Neural crest cell (in vitro differentiated cells): ENCODE data around the gene LRMDA. TPM values are rescaled to one million over a fixed set of nuclear protein-coding genes. Genes with fewer than 3 reads are reported as not detected.

Experiments used
- DNase-seq: peaks from one replicate; pipeline ENCODE4 v3.0.0; 2021; ENCODE audit warnings: low read depth, mixed read lengths, low spot score
- H3K27ac Mint-ChIP-seq: one replicate; pipeline ENCODE4 v1.8.0; 2021; ENCODE audit warnings: mild to moderate bottlenecking, mixed read lengths; ENCODE audit not compliant: unreplicated experiment
- H3K27me3 Mint-ChIP-seq: 2 replicates; pipeline ENCODE4 v1.8.0; 2021; ENCODE audit warnings: low read depth, mild to moderate bottlenecking, mixed read lengths
- H3K36me3 Mint-ChIP-seq: 2 replicates; pipeline ENCODE4 v1.8.0; 2021; ENCODE audit warnings: low read depth, mild to moderate bottlenecking, mixed read lengths
- H3K4me1 Mint-ChIP-seq: 2 replicates; pipeline ENCODE4 v1.8.0; 2021; ENCODE audit warnings: mixed read lengths
- H3K4me3 Mint-ChIP-seq: one replicate; pipeline ENCODE4 v1.8.0; 2021; ENCODE audit warnings: mild to moderate bottlenecking, mixed read lengths
- H3K9me3 Mint-ChIP-seq: 2 replicates; pipeline ENCODE4 v1.8.0; 2021; ENCODE audit warnings: mixed read lengths
- total RNA-seq: library from RNA; stranded (reverse); gene quantifications from 2 replicates; pipeline ENCODE4 v1.2.1, GENCODE V29; 2021
- TF ChIP-seq, protein P1 (sequence below): fragments of 200-600 bp; sonication (generic); conservative IDR thresholded peaks from 2 replicates; pipeline ENCODE4 v1.5.0; 2021; ENCODE audit warnings: antibody characterized with exemption, mild to moderate bottlenecking

The LRMDA gene
- total RNA-seq, 1 donor from 2014 or later = 3.1 TPM

DNA sequence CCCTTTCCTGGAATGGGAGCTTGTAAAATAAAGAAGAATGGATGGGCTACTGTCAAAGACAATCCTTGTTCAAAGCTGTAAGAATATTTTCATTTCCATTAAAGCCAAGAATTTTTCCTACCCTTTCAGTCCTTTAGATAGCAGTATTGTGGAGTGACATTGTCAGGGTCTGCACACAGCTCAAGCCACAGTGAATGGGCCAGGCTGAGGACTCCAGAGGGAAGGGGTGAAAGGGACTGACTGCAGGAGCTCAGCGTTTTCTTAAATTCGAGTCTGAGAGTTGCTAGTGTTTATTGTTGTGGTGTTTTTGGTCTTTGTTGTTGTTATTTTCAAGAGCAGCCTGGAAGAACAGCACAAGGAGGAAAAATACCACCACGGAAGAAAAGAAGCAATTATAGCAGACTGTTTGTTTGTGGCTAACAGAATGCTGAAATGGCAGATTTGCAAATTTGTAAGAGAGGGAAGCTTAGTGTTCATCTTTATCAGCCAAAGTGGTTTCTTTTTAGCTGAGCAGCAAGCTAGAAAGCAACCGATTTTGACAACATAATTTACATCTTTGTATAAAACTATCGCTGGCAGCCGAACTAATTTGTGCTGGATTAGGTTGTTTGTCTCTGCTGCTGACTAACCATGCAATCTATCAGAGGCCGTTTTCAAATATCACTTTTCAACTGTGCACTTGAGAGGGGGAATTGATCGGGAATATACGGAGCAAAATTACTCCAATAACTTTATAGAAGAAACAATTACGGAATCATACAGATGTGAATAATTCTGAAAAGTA is 192.1 kb downstream of the LRMDA start:
- Mint-ChIP-seq H3K4me3 (no peak overlapping the region), H3K9me3 (no peaks in the 10 kb centered on the region), H3K27me3 (no peaks in the 10 kb centered on the region), H3K27ac (no peak overlapping the region), H3K36me3 (no peaks in the 10 kb centered on the region), H3K4me1 (peaks cover 19% of the 10 kb centered on the region)
- no peak for DNase-seq
- TF ChIP-seq, protein P1, sequence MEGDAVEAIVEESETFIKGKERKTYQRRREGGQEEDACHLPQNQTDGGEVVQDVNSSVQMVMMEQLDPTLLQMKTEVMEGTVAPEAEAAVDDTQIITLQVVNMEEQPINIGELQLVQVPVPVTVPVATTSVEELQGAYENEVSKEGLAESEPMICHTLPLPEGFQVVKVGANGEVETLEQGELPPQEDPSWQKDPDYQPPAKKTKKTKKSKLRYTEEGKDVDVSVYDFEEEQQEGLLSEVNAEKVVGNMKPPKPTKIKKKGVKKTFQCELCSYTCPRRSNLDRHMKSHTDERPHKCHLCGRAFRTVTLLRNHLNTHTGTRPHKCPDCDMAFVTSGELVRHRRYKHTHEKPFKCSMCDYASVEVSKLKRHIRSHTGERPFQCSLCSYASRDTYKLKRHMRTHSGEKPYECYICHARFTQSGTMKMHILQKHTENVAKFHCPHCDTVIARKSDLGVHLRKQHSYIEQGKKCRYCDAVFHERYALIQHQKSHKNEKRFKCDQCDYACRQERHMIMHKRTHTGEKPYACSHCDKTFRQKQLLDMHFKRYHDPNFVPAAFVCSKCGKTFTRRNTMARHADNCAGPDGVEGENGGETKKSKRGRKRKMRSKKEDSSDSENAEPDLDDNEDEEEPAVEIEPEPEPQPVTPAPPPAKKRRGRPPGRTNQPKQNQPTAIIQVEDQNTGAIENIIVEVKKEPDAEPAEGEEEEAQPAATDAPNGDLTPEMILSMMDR = no peak

DNA sequence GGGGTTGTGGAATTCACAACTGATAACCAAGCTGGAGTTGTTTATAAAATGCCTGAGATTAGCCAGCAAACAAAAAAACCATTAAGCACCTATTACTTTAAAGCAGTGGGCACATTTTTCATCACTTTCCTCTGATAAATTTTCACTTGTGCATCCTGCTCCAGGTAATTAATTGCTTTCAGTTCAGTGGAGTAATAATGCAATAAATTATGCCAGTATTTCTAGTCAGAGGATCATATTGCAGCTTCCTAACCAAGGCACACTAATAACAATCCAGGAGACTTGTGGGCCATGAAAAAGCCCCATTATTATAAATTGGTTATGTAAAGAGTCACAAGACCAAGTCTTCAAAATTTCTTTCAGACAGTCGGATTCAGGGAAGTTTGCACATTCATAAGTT is 193.2 kb downstream of the LRMDA start:
- no peak overlapping the region for H3K4me3 Mint-ChIP-seq
- no peak overlapping the region for H3K27ac Mint-ChIP-seq
- no peak for DNase-seq
- H3K27me3 Mint-ChIP-seq = no peaks in the 10 kb centered on the region
- TF ChIP-seq, protein P1 = no peak
- no peaks in the 10 kb centered on the region for H3K36me3 Mint-ChIP-seq
- no peaks in the 10 kb centered on the region for H3K9me3 Mint-ChIP-seq
- H3K4me1 Mint-ChIP-seq = peaks cover 19% of the 10 kb centered on the region

DNA sequence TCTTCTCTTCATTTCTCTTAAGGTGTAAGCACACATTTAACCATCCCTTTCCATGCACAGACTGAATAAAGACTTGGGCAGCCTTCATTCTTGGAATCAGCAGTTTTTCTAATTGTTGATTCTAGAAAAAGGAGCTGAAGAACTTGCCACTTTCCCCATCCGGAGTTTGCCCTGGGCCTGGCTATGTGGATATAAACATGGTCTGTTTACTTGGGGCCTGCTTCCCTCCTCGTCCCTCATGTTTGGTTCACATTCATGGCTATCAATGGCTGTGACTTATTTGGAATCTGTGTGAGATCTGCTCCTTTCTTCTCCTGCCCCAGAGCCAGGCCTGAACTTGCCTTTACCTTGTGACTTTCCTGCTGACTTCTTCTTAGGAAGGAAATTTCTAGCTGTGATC is 199.3 kb downstream of the LRMDA start:
- no peak overlapping the region for H3K27ac Mint-ChIP-seq
- no peak for DNase-seq
- peaks cover 9% of the 10 kb centered on the region for H3K4me1 Mint-ChIP-seq
- no peaks in the 10 kb centered on the region for H3K9me3 Mint-ChIP-seq
- H3K36me3 Mint-ChIP-seq = no peaks in the 10 kb centered on the region
- H3K4me3 Mint-ChIP-seq = no peak overlapping the region
- TF ChIP-seq, protein P1 = no peak
- H3K27me3 Mint-ChIP-seq = no peaks in the 10 kb centered on the region

DNA sequence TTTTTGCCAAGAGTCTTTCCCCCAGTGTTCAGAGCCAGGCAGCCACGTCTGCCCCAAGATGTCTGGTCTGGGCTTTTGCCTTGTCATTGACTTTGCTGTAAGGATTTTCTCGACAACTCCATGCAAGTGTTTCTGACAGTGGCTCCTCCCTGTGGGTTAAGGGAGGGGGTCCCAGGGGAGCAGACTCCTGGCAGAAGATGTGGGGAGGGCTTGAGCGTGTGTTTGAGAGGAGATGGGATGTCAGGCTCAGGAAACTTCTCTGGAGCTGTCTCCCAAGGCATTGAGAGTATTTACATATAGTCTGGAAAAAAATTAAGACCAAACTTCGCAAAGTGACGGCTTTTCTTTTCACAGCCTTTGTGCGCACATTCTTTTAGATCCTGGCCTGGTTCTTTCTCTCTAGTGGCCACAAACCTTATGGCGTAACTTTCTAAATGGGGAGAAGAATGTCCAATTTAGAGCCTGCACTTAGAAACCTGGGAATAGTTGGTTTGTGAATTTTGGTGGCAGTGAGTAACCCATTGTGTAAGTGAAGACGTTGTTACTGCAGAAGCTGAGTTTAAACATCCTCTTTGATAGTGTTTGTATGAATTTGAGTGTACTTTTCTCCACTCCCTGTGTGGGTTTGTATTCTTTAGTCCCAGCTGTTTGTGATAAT is 201.5 kb downstream of the LRMDA start:
- H3K4me3 Mint-ChIP-seq = no peak overlapping the region
- no peaks in the 10 kb centered on the region for H3K9me3 Mint-ChIP-seq
- H3K4me1 Mint-ChIP-seq = peaks cover 9% of the 10 kb centered on the region
- H3K27me3 Mint-ChIP-seq = no peaks in the 10 kb centered on the region
- TF ChIP-seq, protein P1 = no peak
- DNase-seq = no peak
- H3K27ac Mint-ChIP-seq = no peak overlapping the region
- H3K36me3 Mint-ChIP-seq = no peaks in the 10 kb centered on the region

DNA sequence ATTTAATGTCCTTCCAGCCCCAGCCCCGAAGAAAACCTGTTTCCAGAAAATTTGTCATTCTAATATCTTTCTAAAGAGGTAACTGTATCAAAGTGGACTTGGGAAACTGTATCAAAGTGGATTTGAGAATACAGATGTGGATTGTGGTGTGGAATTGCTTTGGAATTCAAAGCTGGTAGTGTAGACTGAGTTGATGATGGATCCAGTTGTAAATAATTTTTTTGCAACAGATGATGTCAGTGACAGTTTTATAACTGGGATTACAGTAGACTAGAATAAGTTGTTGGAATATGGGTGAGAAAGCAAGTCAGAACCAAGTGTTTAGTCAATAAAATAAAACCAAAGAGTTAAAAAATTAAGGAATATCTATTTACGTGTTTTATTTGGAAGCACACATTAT is 202.1 kb downstream of the LRMDA start:
- H3K4me1 Mint-ChIP-seq = peaks cover 9% of the 10 kb centered on the region
- H3K9me3 Mint-ChIP-seq = no peaks in the 10 kb centered on the region
- H3K27me3 Mint-ChIP-seq = no peaks in the 10 kb centered on the region
- no peak overlapping the region for H3K27ac Mint-ChIP-seq
- no peak for DNase-seq
- H3K4me3 Mint-ChIP-seq = no peak overlapping the region
- no peaks in the 10 kb centered on the region for H3K36me3 Mint-ChIP-seq
- TF ChIP-seq, protein P1 = no peak
